ENCODE measurements around the gene NCR2.

- no peak for TF ChIP-seq CTCF (IDR thresholded peaks at IDR 0.05)
- TF ChIP-seq EZH2 (IDR thresholded peaks at IDR 0.05; ENCODE audit: borderline replicate concordance, insufficient read depth, low read depth, low read length, poor library complexity, severe bottlenecking) = no peak
These were observed 40.3 kb downstream of the NCR2 start for GRCh38 chr6:41375598-41376151.

Data from B cell (primary cell).